Panc1 (cell line): ENCODE data around the gene AKAP6. TPM values are rescaled to one million over a fixed set of nuclear protein-coding genes. Genes with fewer than 3 reads are reported as not detected.

Experiments used
- ATAC-seq: fragments of 200-7000 bp; cut with Tn5 transposase; 2 replicates; pipeline ENCODE4 v1.9.1; 2020; ENCODE audit warnings: mild to moderate bottlenecking, moderate library complexity
- BruUV-seq: library from RNA; stranded (reverse); fragments of 400-500 nt; replicated peaks from 2 replicates; lab custom pipeline; 2021; lab: Mats Ljungman, UMichigan
- CTCF ChIA-PET: fragments of 300-600 bp; sonication (Branson Sonifier 250); formaldehyde crosslinking; loops from one replicate; lab custom pipeline; 2022; ENCODE audit warnings: antibody characterized with exemption; lab: Charles Lee
- POLR2A ChIA-PET: fragments of 300-600 bp; sonication (Branson Sonifier 250); formaldehyde crosslinking; loops from one replicate; lab custom pipeline; 2022; ENCODE audit warnings: antibody characterized with exemption; lab: Charles Lee
- DNase-seq: peaks from one replicate; pipeline ENCODE4 v3.0.0-alpha.2; 2010; ENCODE audit warnings: low read depth, low spot score
- H3K27ac ChIP-seq: 2 replicates; pipeline ENCODE4 v1.5.1; 2011; ENCODE audit warnings: mild to moderate bottlenecking, low read length, inconsistent platforms
- H3K27me3 ChIP-seq: fragments of 200-500 bp; sonication (Bioruptor generic); 2 replicates; pipeline ENCODE4 v1.6.0; 2014; ENCODE audit warnings: low read length, inconsistent platforms; ENCODE audit not compliant: control insufficient read depth, insufficient read depth
- H3K36me3 ChIP-seq: fragments of 200-500 bp; sonication (Bioruptor generic); 2 replicates; pipeline ENCODE4 v1.5.1; 2014; ENCODE audit warnings: inconsistent platforms, mild to moderate bottlenecking, low read length, moderate library complexity; ENCODE audit not compliant: control insufficient read depth, insufficient read depth
- H3K4me1 ChIP-seq: 2 replicates; pipeline ENCODE4 v1.5.1; 2011; ENCODE audit warnings: inconsistent platforms, mild to moderate bottlenecking, low read length, moderate library complexity; ENCODE audit not compliant: control insufficient read depth, insufficient read depth
- H3K4me3 ChIP-seq, 2 experiments: 2 replicates each; pipeline ENCODE4 v1.5.1; 2011 to 2012; ENCODE audit warnings: low read depth in 2 of 2, low read length in 2 of 2, mild to moderate bottlenecking in 2 of 2, inconsistent platforms in 1 of 2, moderate library complexity in 1 of 2
- H3K9me3 ChIP-seq: fragments of 200-500 bp; sonication (Bioruptor generic); 2 replicates; pipeline ENCODE4 v1.5.1; 2014; ENCODE audit warnings: low read depth, mild to moderate bottlenecking, inconsistent platforms, low read length, moderate library complexity; ENCODE audit not compliant: control insufficient read depth, insufficient read depth
- CTCF ChIP-seq: fragments of 450-650 bp; IDR thresholded peaks from 2 replicates; pipeline ENCODE4 v1.5.1; 2017; ENCODE audit warnings: mild to moderate bottlenecking
- POLR2AphosphoS5 ChIP-seq: IDR thresholded peaks from 2 replicates; pipeline ENCODE4 v1.6.1; 2012; ENCODE audit warnings: mild to moderate bottlenecking, low read depth, low read length, moderate library complexity
- REST ChIP-seq, 2 experiments: IDR thresholded peaks; 2 replicates each; pipeline ENCODE4 v1.6.1; 2011 to 2012; ENCODE audit warnings: low read depth in 2 of 2, control low read depth in 1 of 2, low read length in 1 of 2, mild to moderate bottlenecking in 1 of 2, moderate library complexity in 1 of 2; ENCODE audit not compliant: insufficient read depth in 1 of 2
- SIN3A ChIP-seq: IDR thresholded peaks from 2 replicates; pipeline ENCODE4 v1.6.1; 2012; ENCODE audit warnings: low read depth, mild to moderate bottlenecking, low read length, moderate library complexity, borderline replicate concordance; ENCODE audit not compliant: insufficient read depth
- TCF7L2 ChIP-seq: IDR thresholded peaks from 2 replicates; pipeline ENCODE4 v1.6.1; 2011; ENCODE audit warnings: mild to moderate bottlenecking, low read depth, low read length, inconsistent platforms
- in situ Hi-C: cut with HindIII; loops from 2 replicates; pipeline ENCODE4 v1.10.0; 2016; ENCODE audit warnings: low sequenced_read_pairs, low pct_unique_long_range_greater_than_20kb
- intact Hi-C: fragments of 100-400 bp; cut with micrococcal nuclease; formaldehyde crosslinking; loops from one replicate; pipeline ENCODE4 v1.10.0; 2022; ENCODE audit not compliant: unreplicated experiment
- total RNA-seq: library from RNA; stranded (reverse); gene quantifications from one replicate; pipeline ENCODE4 v1.2.1, GENCODE V29; 2021; ENCODE audit not compliant: unreplicated experiment

Gene AKAP6
- total RNA-seq, 1 experiment from 2014 or later = 0.82 TPM

GRCh38 chr14:32546246-32546645 is 217.1 kb downstream of the AKAP6 start:
- ChIA-PET CTCF (no interaction called here), POLR2A (no interaction called here)
- no peaks in the 10 kb centered on the region for H3K27me3 ChIP-seq
- BruUV-seq = no TSS peak
- in situ Hi-C loops = no loop called here
- H3K4me3 ChIP-seq = no peak overlapping the region
- TF ChIP-seq POLR2AphosphoS5 (no peak), REST (IDR thresholded peaks at IDR 0.05; ENCODE audit: insufficient read depth in 1 of 2, low read depth in 2 of 2, low read length in 1 of 2) (no peak), TCF7L2 (no peak), SIN3A (no peak), CTCF (no peak)
- H3K36me3 ChIP-seq = no peaks in the 10 kb centered on the region
- no peaks in the 10 kb centered on the region for H3K9me3 ChIP-seq
- H3K27ac ChIP-seq = no peak overlapping the region
- ATAC-seq (no peak), DNase-seq (no peak)
- H3K4me1 ChIP-seq = no peaks in the 10 kb centered on the region
- intact Hi-C loops = no loop called here

GRCh38 chr14:32552766-32553165 is 223.7 kb downstream of the AKAP6 start:
- Histone ChIP-seq H3K4me3 (no peak overlapping the region), H3K27ac (no peak overlapping the region), H3K36me3 (no peaks in the 10 kb centered on the region), H3K4me1 (no peaks in the 10 kb centered on the region), H3K9me3 (no peaks in the 10 kb centered on the region), H3K27me3 (no peaks in the 10 kb centered on the region)
- POLR2A ChIA-PET = no interaction called here
- CTCF ChIA-PET = no interaction called here
- BruUV-seq = no TSS peak
- in situ Hi-C loops = no loop called here
- TF ChIP-seq CTCF (no peak), POLR2AphosphoS5 (no peak), TCF7L2 (no peak), REST (IDR thresholded peaks at IDR 0.05; ENCODE audit: insufficient read depth in 1 of 2, low read depth in 2 of 2, low read length in 1 of 2) (no peak), SIN3A (no peak)
- DNase-seq = no peak
- intact Hi-C loops = no loop called here
- no peak for ATAC-seq
